ENCODE results near the gene ZNF660. TPM values are rescaled to one million over a fixed set of nuclear protein-coding genes. Genes with fewer than 3 reads are reported as not detected.

Gene ZNF660
- total RNA-seq, 2 experiments from 2014 or later: 0.65 to 2.0 TPM

Other genes starting within 250 kb of the ZNF660 start
- 10 to 100 TPM; 19.4 to 20.9 TPM for gene TCAIM, start 246.2 kb upstream of the ZNF660 start, total RNA-seq
- 10 to 100 TPM; 26.2 to 27.2 TPM for gene ZNF445, start 107.3 kb upstream of the ZNF660 start, total RNA-seq
- 1 to 10 TPM; 4.9 to 5.3 TPM for gene ZKSCAN7, start 29.8 kb upstream of the ZNF660 start, total RNA-seq
- gene ZNF197, start 40.1 kb downstream of the ZNF660 start, total RNA-seq: 10 to 100 TPM; 18.4 to 19.2 TPM
- 1 to 10 TPM; 5.4 TPM for gene ZNF35, start 63.8 kb downstream of the ZNF660 start, total RNA-seq
- 1 to 10 TPM; 2.9 to 3.2 TPM for gene ZNF502, start 127.7 kb downstream of the ZNF660 start, total RNA-seq
- gene ZNF501, start 144.7 kb downstream of the ZNF660 start, total RNA-seq: 1 to 10 TPM; 4.3 to 6.3 TPM
- gene KIAA1143, start 176.7 kb downstream of the ZNF660 start, total RNA-seq: 10 to 100 TPM; 45.3 to 46.4 TPM
- 10 to 100 TPM; 39.8 to 42.3 TPM for gene KIF15, start 176.8 kb downstream of the ZNF660 start, total RNA-seq

Measured in activated naive CD8-positive, alpha-beta T cell treated with anti-CD3 and anti-CD28 coated beads, Interleukin-2, amount 10 ng/mL, durations not matched to agents 7 days and 5 days (primary cell).